Activated CD8-positive, alpha-beta T cell treated with anti-CD3 and anti-CD28 coated beads for 36 hours (primary cell): ENCODE measurements around the gene GRAMD1B. TPM values are rescaled to one million over a fixed set of nuclear protein-coding genes. Genes with fewer than 3 reads are reported as not detected.
"Not testable (repeated sequence)": the region's sequence is repeated elsewhere in the genome, so short reads cannot be mapped to it uniquely, and the experiment has no call there.

Experiments
- ATAC-seq: fragments of 200-7000 bp; cut with Tn5 transposase; one replicate; pipeline ENCODE4 v1.10.0; 2021; ENCODE audit warnings: mild to moderate bottlenecking, moderate library complexity
- CTCF ChIA-PET: fragments of 350-600 bp; sonication (Branson Sonifier 250); formaldehyde crosslinking; loops from one replicate; lab custom pipeline; 2021; ENCODE audit warnings: antibody characterized with exemption; lab: Charles Lee
- POLR2A ChIA-PET: fragments of 350-600 bp; sonication (Branson Sonifier 250); formaldehyde crosslinking; loops from one replicate; lab custom pipeline; 2021; ENCODE audit warnings: antibody characterized with exemption; lab: Charles Lee
- DNase-seq: peaks from one replicate; pipeline ENCODE4 v3.0.0-alpha.2; 2020
- H3K27ac Mint-ChIP-seq: one replicate; pipeline ENCODE4 v1.8.0; 2021; ENCODE audit warnings: mild to moderate bottlenecking, mixed read lengths
- H3K27me3 Mint-ChIP-seq: one replicate; pipeline ENCODE4 v1.8.0; 2021; ENCODE audit warnings: mixed read lengths
- H3K36me3 Mint-ChIP-seq: one replicate; pipeline ENCODE4 v1.8.0; 2021; ENCODE audit warnings: low read depth, mixed read lengths
- H3K4me1 Mint-ChIP-seq: one replicate; pipeline ENCODE4 v1.8.0; 2021; ENCODE audit warnings: low read depth, mixed read lengths
- H3K4me3 Mint-ChIP-seq: one replicate; pipeline ENCODE4 v1.8.0; 2021; ENCODE audit warnings: mild to moderate bottlenecking, moderate library complexity, mixed read lengths
- H3K9me3 Mint-ChIP-seq: one replicate; pipeline ENCODE4 v1.8.0; 2021; ENCODE audit warnings: mixed read lengths
- intact Hi-C: fragments of 100-400 bp; cut with micrococcal nuclease; formaldehyde crosslinking; loops from one replicate; pipeline ENCODE4 v1.10.0; 2022
- total RNA-seq, 2 experiments: library from RNA; stranded (reverse); gene quantifications; one replicate each; pipeline ENCODE4 v1.2.3, GENCODE V29; 2021
- TF ChIP-seq, protein P1 (sequence below): fragments of 200-600 bp; IDR thresholded peaks from one replicate; pipeline ENCODE4 v1.8.0; 2022; ENCODE audit warnings: antibody characterized with exemption, mild to moderate bottlenecking

GRAMD1B gene
- total RNA-seq, 2 experiments from 2014 or later: 15.4 to 16.2 TPM

DNA sequence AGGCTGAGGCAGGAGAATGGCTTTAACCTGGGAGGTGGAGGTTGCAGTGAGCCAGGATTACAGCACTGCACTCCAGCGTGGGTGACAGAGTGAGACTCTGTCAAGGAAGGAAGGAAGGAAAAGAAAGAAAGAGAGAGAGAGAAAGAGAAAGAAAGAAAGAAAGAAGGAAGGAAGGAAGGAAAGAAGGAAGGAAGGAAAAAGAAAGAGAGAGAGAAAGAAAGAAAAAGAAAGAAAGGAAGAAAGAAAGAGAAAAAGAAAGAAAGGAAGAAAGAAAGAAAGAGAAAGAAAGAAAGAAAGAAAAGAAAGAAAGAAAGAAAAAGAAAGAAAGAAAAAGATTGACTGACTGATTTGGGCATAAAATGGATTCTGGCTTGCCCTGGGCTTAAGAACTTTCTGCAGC lies 36.1 kb downstream of the GRAMD1B start:
- ChIA-PET CTCF (interaction anchor here (1.0 to 1.7 kb wide), 3 partner anchors 13 to 205 kb away, joined by 3 to 5 read pairs (median 4); no protein-coding TSS in a partner anchor), POLR2A (interaction anchor here (1.2 kb wide), 1 partner anchor 9 kb away, joined by 3 read pairs; no protein-coding TSS in a partner anchor)
- H3K27ac Mint-ChIP-seq, H3K36me3 Mint-ChIP-seq, ATAC-seq, intact Hi-C loops, DNase-seq, H3K4me1 Mint-ChIP-seq, H3K9me3 Mint-ChIP-seq, H3K27me3 Mint-ChIP-seq, H3K4me3 Mint-ChIP-seq: not testable (repeated sequence)
- TF ChIP-seq, protein P1, sequence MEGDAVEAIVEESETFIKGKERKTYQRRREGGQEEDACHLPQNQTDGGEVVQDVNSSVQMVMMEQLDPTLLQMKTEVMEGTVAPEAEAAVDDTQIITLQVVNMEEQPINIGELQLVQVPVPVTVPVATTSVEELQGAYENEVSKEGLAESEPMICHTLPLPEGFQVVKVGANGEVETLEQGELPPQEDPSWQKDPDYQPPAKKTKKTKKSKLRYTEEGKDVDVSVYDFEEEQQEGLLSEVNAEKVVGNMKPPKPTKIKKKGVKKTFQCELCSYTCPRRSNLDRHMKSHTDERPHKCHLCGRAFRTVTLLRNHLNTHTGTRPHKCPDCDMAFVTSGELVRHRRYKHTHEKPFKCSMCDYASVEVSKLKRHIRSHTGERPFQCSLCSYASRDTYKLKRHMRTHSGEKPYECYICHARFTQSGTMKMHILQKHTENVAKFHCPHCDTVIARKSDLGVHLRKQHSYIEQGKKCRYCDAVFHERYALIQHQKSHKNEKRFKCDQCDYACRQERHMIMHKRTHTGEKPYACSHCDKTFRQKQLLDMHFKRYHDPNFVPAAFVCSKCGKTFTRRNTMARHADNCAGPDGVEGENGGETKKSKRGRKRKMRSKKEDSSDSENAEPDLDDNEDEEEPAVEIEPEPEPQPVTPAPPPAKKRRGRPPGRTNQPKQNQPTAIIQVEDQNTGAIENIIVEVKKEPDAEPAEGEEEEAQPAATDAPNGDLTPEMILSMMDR: peak; percentile 40

DNA sequence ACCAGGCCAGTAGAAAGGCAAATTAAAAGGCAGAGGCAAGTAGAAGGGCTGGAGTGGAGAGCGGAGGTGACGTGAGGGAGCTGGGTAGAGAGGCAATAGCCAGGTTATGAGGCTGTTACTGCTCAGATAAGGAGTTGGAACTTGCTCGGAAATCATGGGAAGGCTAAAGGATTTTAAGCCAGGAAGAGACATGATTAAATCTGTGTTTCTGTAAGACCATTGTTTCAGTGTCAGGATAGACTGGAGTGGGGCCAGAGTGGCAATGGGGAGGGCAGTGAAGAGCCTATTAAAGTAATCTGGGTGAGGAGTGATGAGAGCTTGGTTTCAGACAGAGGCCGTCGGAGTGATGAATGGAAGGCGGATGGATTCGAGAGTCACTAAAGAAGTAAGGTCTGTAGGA lies 39.0 kb downstream of the GRAMD1B start:
- H3K4me1 Mint-ChIP-seq: peaks cover 4% of the 10 kb centered on the region

GRCh38 chr11:123469586-123469985 lies 39.5 kb downstream of the GRAMD1B start:
- intact Hi-C loops: no loop called here
- no peaks in the 10 kb centered on the region for H3K27me3 Mint-ChIP-seq
- TF ChIP-seq, protein P1: no peak
- ChIA-PET CTCF (interaction anchor here (0.7 to 1.0 kb wide), 2 partner anchors 16 to 169 kb away, joined by 3 to 6 read pairs; no protein-coding TSS in a partner anchor), POLR2A (no interaction called here)
- no peaks in the 10 kb centered on the region for H3K9me3 Mint-ChIP-seq
- H3K4me1 Mint-ChIP-seq: peaks cover 4% of the 10 kb centered on the region
- no peaks in the 10 kb centered on the region for H3K36me3 Mint-ChIP-seq
- H3K4me3 Mint-ChIP-seq: no peak overlapping the region
- no peak for ATAC-seq
- DNase-seq: no peak
- no peak overlapping the region for H3K27ac Mint-ChIP-seq

More for the DNA sequence above, 39.0 kb downstream of the GRAMD1B start:
- Mint-ChIP-seq H3K27me3 (no peaks in the 10 kb centered on the region), H3K4me3 (no peak overlapping the region), H3K27ac (no peak overlapping the region), H3K9me3 (no peaks in the 10 kb centered on the region), H3K36me3 (no peaks in the 10 kb centered on the region)
- no peak for DNase-seq
- intact Hi-C loops: no loop called here
- POLR2A ChIA-PET: interaction anchor here (0.7 kb wide), 1 partner anchor 55 kb away, joined by 4 read pairs; no protein-coding TSS in a partner anchor
- TF ChIP-seq, protein P1: no peak
- CTCF ChIA-PET: interaction anchor here (1.0 kb wide), 1 partner anchor 15 kb away, joined by 3 read pairs; no protein-coding TSS in a partner anchor
- no peak for ATAC-seq

DNA sequence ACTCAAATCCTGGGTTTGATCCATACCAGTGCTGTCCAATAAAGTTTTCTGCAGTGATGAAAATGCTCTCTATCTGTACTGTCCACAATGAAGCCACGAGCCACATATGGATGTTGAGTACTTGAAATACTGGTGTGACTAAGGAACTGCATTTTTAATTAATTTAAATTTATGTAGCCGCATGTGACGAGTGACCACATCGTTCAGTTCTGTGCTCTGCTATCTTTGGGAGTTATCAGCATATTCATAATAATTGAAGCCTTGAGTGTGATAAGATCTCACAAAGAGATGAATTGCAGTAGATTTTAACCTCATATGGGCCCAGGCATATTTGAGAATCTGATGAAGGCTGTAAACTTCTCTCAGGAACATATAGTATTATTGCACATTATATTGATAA lies 40.8 kb downstream of the GRAMD1B start:
- Mint-ChIP-seq H3K4me1 (peaks cover 1% of the 10 kb centered on the region), H3K27ac (no peak overlapping the region), H3K4me3 (no peak overlapping the region), H3K36me3 (no peaks in the 10 kb centered on the region), H3K9me3 (no peaks in the 10 kb centered on the region), H3K27me3 (no peaks in the 10 kb centered on the region)
- TF ChIP-seq, protein P1: no peak
- ATAC-seq (no peak), DNase-seq (no peak)
- POLR2A ChIA-PET: no interaction called here
- CTCF ChIA-PET: interaction anchor here (0.8 kb wide), 1 partner anchor 64 kb away, joined by 4 read pairs; no protein-coding TSS in a partner anchor
- intact Hi-C loops: no loop called here

DNA sequence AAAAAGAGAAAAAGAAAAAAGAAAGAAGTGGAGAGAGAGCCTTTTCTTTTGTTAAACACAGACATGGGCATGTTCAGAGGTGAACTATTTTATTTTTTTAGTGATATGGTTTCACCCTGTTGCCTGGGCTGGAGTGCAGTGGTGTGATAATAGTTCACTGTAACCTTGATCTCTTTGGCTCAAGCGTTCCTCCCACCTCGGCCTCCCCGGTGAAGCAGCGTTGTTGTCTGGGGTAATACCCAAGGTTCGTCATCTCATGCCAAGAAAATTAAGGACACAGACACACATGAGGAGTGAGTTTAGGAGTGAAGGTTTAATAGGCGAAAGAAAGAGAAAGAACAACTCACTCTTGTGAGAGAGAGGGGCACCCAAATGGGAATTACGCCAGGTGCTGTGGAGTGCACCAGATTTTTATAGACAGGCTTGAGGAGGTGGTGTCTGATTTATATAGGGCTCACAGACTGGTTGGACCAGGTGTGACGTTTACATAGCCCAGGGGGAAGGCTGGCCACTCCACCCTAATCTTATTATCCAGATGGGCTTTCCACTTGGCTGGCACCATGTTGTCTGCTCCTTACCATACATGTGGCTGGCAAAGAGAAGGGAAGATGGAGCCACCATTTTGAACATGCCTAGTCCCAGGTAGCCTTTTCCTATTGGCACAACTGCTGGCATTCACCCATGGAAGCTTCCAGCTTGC lies 42.3 kb downstream of the GRAMD1B start:
- ChIA-PET CTCF (interaction anchor here (2.0 kb wide), 1 partner anchor 65 kb away, joined by 15 read pairs; no protein-coding TSS in a partner anchor), POLR2A (interaction anchor here (1.1 kb wide), 1 partner anchor 13 kb away, joined by 3 read pairs; no protein-coding TSS in a partner anchor)
- TF ChIP-seq, protein P1: no peak
- ATAC-seq (no peak), DNase-seq (no peak)
- Mint-ChIP-seq H3K27ac (peak overlapping the region; percentile 11), H3K4me3 (no peak overlapping the region), H3K27me3 (no peaks in the 10 kb centered on the region), H3K9me3 (no peaks in the 10 kb centered on the region), H3K4me1 (no peaks in the 10 kb centered on the region), H3K36me3 (no peaks in the 10 kb centered on the region)
- intact Hi-C loops: no loop called here
